Endothelial cell of umbilical vein (primary cell): ENCODE results near the gene TEDC1. TPM values are rescaled to one million over a fixed set of nuclear protein-coding genes. Genes with fewer than 3 reads are reported as not detected.

Experiments
- BruUV-seq: library from RNA; stranded (reverse); fragments of 400-500 nt; replicated peaks from 2 replicates; lab custom pipeline; 2021; lab: Mats Ljungman, UMichigan
- CTCF ChIA-PET: fragments of 300-600, 350-600 bp; sonication (Branson Sonifier 250); formaldehyde crosslinking; loops from one replicate; lab custom pipeline; 2021; ENCODE audit warnings: antibody characterized with exemption, inconsistent platforms; lab: Charles Lee
- POLR2A ChIA-PET: fragments of 300-600, 350-600 bp; sonication (Branson Sonifier 250); formaldehyde crosslinking; loops from one replicate; lab custom pipeline; 2021; ENCODE audit warnings: antibody characterized with exemption, inconsistent platforms; lab: Charles Lee
- DNase-seq: peaks from one replicate; pipeline ENCODE4 v3.0.0-alpha.2; 2011; ENCODE audit warnings: low read depth, low spot score
- FAIRE-seq: peaks from 2 replicates; lab custom pipeline; 2011; peaks lifted over from hg19 to GRCh38; lab: Jason Lieb, UNC
- H2AFZ ChIP-seq: 2 replicates; pipeline ENCODE4 v1.6.0; 2012; ENCODE audit warnings: low read depth, low read length, control low read depth, inconsistent platforms
- H3K27ac ChIP-seq: 2 replicates; pipeline ENCODE4 v1.5.1; 2011; ENCODE audit warnings: low read depth, mild to moderate bottlenecking, control low read depth, low read length, moderate library complexity; ENCODE audit not compliant: insufficient read depth
- H3K27me3 ChIP-seq, 2 experiments: 2 replicates each; pipeline versions ENCODE4 v1.6.0 to v1.6.1; 2011; ENCODE audit warnings: low read length in 2 of 2, mixed read lengths in 1 of 2; ENCODE audit not compliant: control insufficient read depth in 2 of 2, insufficient read depth in 2 of 2
- H3K36me3 ChIP-seq, 2 experiments: 2 replicates in 1 of 2; 3 replicates in 1 of 2; pipeline ENCODE4 v1.5.1; 2011; ENCODE audit warnings: low read length in 2 of 2, mild to moderate bottlenecking in 1 of 2, moderate library complexity in 1 of 2; ENCODE audit not compliant: control insufficient read depth in 2 of 2, insufficient read depth in 2 of 2; ENCODE audit errors: extremely low read depth in 1 of 2
- H3K4me1 ChIP-seq: 3 replicates; pipeline ENCODE4 v1.5.1; 2011; ENCODE audit warnings: mild to moderate bottlenecking, low read length; ENCODE audit not compliant: control insufficient read depth, insufficient read depth; ENCODE audit errors: extremely low read depth
- H3K4me2 ChIP-seq: 2 replicates; pipeline ENCODE4 v1.6.1; 2011; ENCODE audit warnings: low read length, control low read depth, mixed read lengths; ENCODE audit not compliant: insufficient read depth
- H3K4me3 ChIP-seq, 3 experiments: fragments of 200-600 bp in 1 of 3; sonication (generic), shearing (Covaris generic) in 1 of 3; replicated peaks in 1 of 3; 2 replicates each; pipeline ENCODE4 v1.5.1; 2011 to 2016; ENCODE audit warnings: control low read depth in 3 of 3, low read length in 3 of 3, mild to moderate bottlenecking in 2 of 3, inconsistent platforms in 1 of 3, low read depth in 1 of 3, moderate library complexity in 1 of 3; ENCODE audit not compliant: insufficient read depth in 1 of 3
- H3K79me2 ChIP-seq: 2 replicates; pipeline ENCODE4 v1.6.0; 2012; ENCODE audit warnings: low read length, inconsistent platforms; ENCODE audit not compliant: control insufficient read depth, insufficient read depth
- H3K9ac ChIP-seq: replicated peaks from 2 replicates; pipeline ENCODE3; 2011; ENCODE audit warnings: low read length, control low read depth; ENCODE audit not compliant: insufficient read depth; ENCODE audit errors: extremely low read depth
- H3K9me1 ChIP-seq: replicated peaks from 3 replicates; pipeline ENCODE4 v1.6.0; 2011; ENCODE audit warnings: mild to moderate bottlenecking, low read length; ENCODE audit not compliant: control insufficient read depth, insufficient read depth; ENCODE audit errors: extremely low read depth
- H3K9me3 ChIP-seq: replicated peaks from 2 replicates; pipeline ENCODE4 v1.5.1; 2012; ENCODE audit warnings: low read length, inconsistent platforms; ENCODE audit not compliant: control insufficient read depth, insufficient read depth
- H4K20me1 ChIP-seq: replicated peaks from 2 replicates; pipeline ENCODE3; 2011; ENCODE audit warnings: mild to moderate bottlenecking, low read length; ENCODE audit not compliant: control insufficient read depth, insufficient read depth; ENCODE audit errors: extremely low read depth
- EZH2 ChIP-seq: IDR thresholded peaks from 2 replicates; pipeline ENCODE4 v1.6.1; 2012; ENCODE audit warnings: borderline replicate concordance, low read depth, mild to moderate bottlenecking, moderate library complexity, low read length, inconsistent platforms; ENCODE audit not compliant: severe bottlenecking
- FOS ChIP-seq: IDR thresholded peaks from 2 replicates; pipeline ENCODE4 v1.6.1; 2011; ENCODE audit warnings: mild to moderate bottlenecking, low read length, moderate library complexity, borderline replicate concordance; ENCODE audit not compliant: insufficient read depth
- GATA2 ChIP-seq: IDR thresholded peaks from 2 replicates; pipeline ENCODE4 v1.7.0; 2011; ENCODE audit warnings: low read depth, mild to moderate bottlenecking, moderate library complexity, mixed read lengths, low read length; ENCODE audit not compliant: insufficient read length, insufficient read depth
- JUN ChIP-seq: IDR thresholded peaks from 2 replicates; pipeline ENCODE4 v1.6.1; 2011; ENCODE audit warnings: borderline replicate concordance, low read depth; ENCODE audit not compliant: insufficient read length, insufficient read depth
- MAX ChIP-seq: IDR thresholded peaks from 2 replicates; pipeline ENCODE4 v1.6.1; 2011; ENCODE audit not compliant: insufficient read depth, insufficient read length
- MYC ChIP-seq: IDR thresholded peaks from one replicate; pipeline ENCODE4 v1.6.1; 2011; ENCODE audit warnings: mild to moderate bottlenecking, low read depth, low read length
- POLR2A ChIP-seq: IDR thresholded peaks from 2 replicates; pipeline ENCODE4 v1.6.1; 2012; ENCODE audit warnings: low read depth, mild to moderate bottlenecking, control low read depth, low read length
- POLR2AphosphoS5 ChIP-seq: IDR thresholded peaks from 2 replicates; pipeline ENCODE4 v1.6.1; 2012; ENCODE audit warnings: low read depth, mild to moderate bottlenecking, control low read depth, low read length, moderate library complexity; ENCODE audit not compliant: insufficient read depth
- dilution Hi-C: fragments of 300-500 bp; cut with MboI; formaldehyde crosslinking; loops from one replicate; pipeline ENCODE4 v1.15.0; 2019; ENCODE audit warnings: low sequenced_read_pairs; ENCODE audit not compliant: extremely low pct_ligation_motif_present
- intact Hi-C: fragments of 100-400 bp; cut with micrococcal nuclease; formaldehyde crosslinking; loops from one replicate; pipeline ENCODE4 v1.10.0; 2022
- polyA plus RNA-seq, 4 experiments: library from polyadenylated mRNA; depleted of rRNA in 3 of 4; stranded (reverse) in 3 of 4; unstranded in 1 of 4; fragments of >200 nt; gene quantifications; 2 replicates each; pipeline versions ENCODE4 v1.2.1 to v1.2.3, GENCODE V29; 2011 to 2012; ENCODE audit warnings: missing spikeins in 1 of 4
- total RNA-seq: library from RNA; stranded (reverse); gene quantifications from 2 replicates; pipeline ENCODE4 v1.2.3, GENCODE V29; 2021
- TF ChIP-seq, protein P1 (sequence below), 2 donors: IDR thresholded peaks; 1 replicate in 1 of 2; 2 replicates in 1 of 2; pipeline ENCODE4 v1.5.1; 2011; ENCODE audit warnings: low read length in 2 of 2, mild to moderate bottlenecking in 2 of 2, moderate library complexity in 2 of 2, control low read depth in 1 of 2, inconsistent platforms in 1 of 2, low read depth in 1 of 2; ENCODE audit not compliant: insufficient read depth in 1 of 2; ENCODE audit errors: extremely low read depth in 1 of 2

The TEDC1 gene
- total and polyA plus RNA-seq, 2 donors (not counting 3 experiments of a cell fraction or from before 2014, with no cell fraction given): 16.5 to 25.3 TPM

DNA sequence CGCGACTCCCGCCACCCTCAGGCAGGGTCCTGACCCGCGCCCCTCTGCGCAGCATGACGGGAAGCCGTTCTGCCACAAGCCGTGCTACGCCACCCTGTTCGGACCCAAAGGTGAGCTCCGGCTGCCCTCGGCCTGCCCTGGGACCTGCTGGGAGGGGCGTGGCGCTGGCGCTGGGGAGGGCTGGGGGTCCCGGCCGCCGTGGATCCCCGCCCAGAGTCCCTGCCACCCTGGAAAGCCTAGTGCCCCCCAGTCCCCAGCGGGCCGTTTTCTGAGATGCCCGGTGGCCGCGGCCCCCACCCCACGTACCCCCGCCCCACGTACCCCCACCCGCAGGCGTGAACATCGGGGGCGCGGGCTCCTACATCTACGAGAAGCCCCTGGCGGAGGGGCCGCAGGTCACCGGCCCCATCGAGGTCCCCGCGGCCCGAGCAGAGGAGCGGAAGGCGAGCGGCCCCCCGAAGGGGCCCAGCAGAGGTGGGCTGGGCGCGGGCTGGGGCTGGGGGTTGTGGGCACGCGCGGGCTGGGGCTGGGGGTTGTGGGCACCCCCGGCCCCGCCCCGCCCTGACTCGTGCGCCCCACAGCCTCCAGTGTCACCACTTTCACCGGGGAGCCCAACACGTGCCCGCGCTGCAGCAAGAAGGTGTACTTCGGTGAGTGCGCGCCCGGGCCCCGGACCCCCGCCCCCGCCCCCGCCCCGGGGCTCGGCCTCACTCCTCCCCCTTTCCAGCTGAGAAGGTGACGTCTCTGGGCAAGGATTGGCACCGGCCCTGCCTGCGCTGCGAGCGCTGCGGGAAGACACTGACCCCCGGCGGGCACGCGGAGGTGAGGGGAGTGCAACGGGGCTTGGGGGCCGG lies 12.4 kb upstream of the TEDC1 start:
- no TSS peak for BruUV-seq

GRCh38 chr14:105479431-105480158 lies 11.5 kb upstream of the TEDC1 start:
- CTCF ChIA-PET: interaction anchor here (0.6 to 3.1 kb wide), 4 partner anchors 10 to 110 kb away, joined by 3 to 144 read pairs (median 17); partner anchors contain the start of gene TEDC1
- intact Hi-C loops: no loop called here
- POLR2A ChIA-PET: no interaction called here
- Histone ChIP-seq H3K4me1 (peaks cover 27% of the 10 kb centered on the region), H3K79me2 (peaks cover 10% of the 10 kb centered on the region), H4K20me1 (no peaks in the 10 kb centered on the region), H3K9me3 (no peaks in the 10 kb centered on the region), H3K9ac (no peak overlapping the region), H3K27ac (no peak overlapping the region), H3K36me3 (peaks cover 3 to 5% of the 10 kb centered on the region in 2 experiments), H3K9me1 (no peaks in the 10 kb centered on the region), H3K27me3 (no peaks in the 10 kb centered on the region), H3K4me2 (no peak overlapping the region), H3K4me3 (no peak overlapping the region), H2AFZ (no peak overlapping the region)
- DNase-seq (no peak), FAIRE-seq (no peak)
- TF ChIP-seq, protein P1, sequence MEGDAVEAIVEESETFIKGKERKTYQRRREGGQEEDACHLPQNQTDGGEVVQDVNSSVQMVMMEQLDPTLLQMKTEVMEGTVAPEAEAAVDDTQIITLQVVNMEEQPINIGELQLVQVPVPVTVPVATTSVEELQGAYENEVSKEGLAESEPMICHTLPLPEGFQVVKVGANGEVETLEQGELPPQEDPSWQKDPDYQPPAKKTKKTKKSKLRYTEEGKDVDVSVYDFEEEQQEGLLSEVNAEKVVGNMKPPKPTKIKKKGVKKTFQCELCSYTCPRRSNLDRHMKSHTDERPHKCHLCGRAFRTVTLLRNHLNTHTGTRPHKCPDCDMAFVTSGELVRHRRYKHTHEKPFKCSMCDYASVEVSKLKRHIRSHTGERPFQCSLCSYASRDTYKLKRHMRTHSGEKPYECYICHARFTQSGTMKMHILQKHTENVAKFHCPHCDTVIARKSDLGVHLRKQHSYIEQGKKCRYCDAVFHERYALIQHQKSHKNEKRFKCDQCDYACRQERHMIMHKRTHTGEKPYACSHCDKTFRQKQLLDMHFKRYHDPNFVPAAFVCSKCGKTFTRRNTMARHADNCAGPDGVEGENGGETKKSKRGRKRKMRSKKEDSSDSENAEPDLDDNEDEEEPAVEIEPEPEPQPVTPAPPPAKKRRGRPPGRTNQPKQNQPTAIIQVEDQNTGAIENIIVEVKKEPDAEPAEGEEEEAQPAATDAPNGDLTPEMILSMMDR (IDR thresholded peaks at IDR 0.05; ENCODE audit: extremely low read depth in 1 of 2, insufficient read depth in 1 of 2, low read depth in 1 of 2, low read length in 2 of 2): no peak
- no peak for TF ChIP-seq EZH2
- TF ChIP-seq MAX: no peak
- TF ChIP-seq POLR2AphosphoS5: no peak
- no peak for TF ChIP-seq POLR2A
- no peak for TF ChIP-seq GATA2
- TF ChIP-seq FOS: no peak
- TF ChIP-seq JUN: no peak
- no peak for TF ChIP-seq MYC
- dilution Hi-C loops: no loop called here
- BruUV-seq: TSS peak; percentile 40

More for the DNA sequence above, 12.4 kb upstream of the TEDC1 start:
- Histone ChIP-seq H2AFZ (no peak overlapping the region), H3K4me1 (peaks cover 29% of the 10 kb centered on the region), H3K9ac (no peak overlapping the region), H3K4me3 (no peak overlapping the region), H4K20me1 (no peaks in the 10 kb centered on the region), H3K9me3 (no peaks in the 10 kb centered on the region), H3K27ac (no peak overlapping the region), H3K4me2 (no peak overlapping the region), H3K79me2 (peaks cover 10% of the 10 kb centered on the region), H3K9me1 (no peaks in the 10 kb centered on the region), H3K27me3 (no peaks in the 10 kb centered on the region), H3K36me3 (peaks cover 3 to 5% of the 10 kb centered on the region in 2 experiments)
- dilution Hi-C loops (no loop called here), intact Hi-C loops (no loop called here)
- no peak for FAIRE-seq
- TF ChIP-seq POLR2A (no peak), MAX (no peak), POLR2AphosphoS5 (no peak), GATA2 (no peak)
- ChIA-PET POLR2A (no interaction called here), CTCF (interaction anchor here (0.6 kb wide), 1 partner anchor 110 kb away, joined by 3 read pairs; no protein-coding TSS in a partner anchor)
- DNase-seq: no peak
